Measurements from ENCODE around the gene EIF5A2. TPM values are rescaled to one million over a fixed set of nuclear protein-coding genes. Genes with fewer than 3 reads are reported as not detected.
A peak's percentile ranks its signal among the peaks of the same experiment; 100 is the strongest.

Gene EIF5A2
- total RNA-seq, 4 donors from 2014 or later: 0.57 to 5.0 (median 1.8) TPM

DNA sequence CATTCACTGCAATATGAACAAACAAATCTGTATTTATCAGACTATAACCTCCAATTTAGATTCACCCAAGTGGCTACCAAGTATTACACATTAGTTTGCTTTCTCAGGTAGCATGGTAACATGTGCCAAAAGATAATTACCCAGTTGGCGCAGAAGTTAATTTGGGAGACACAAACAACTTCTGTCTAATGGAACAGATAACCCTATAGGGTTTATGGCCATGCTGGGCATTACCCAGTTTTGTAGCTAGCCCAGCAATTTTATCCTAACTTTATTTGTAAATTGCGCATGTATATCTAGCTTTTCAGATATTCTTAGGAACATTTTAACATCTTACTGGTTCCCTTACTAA is 39.2 kb downstream of the EIF5A2 start:
- no peak for TF ChIP-seq CTCF (IDR thresholded peaks at IDR 0.05)
- no peak for TF ChIP-seq POLR2A (IDR thresholded peaks at IDR 0.05)
- peaks cover 0 to 29% (median 0%) of the 10 kb centered on the region in 3 donors for H3K36me3 ChIP-seq
- H3K4me1 ChIP-seq: peaks cover 0 to 23% (median 9%) of the 10 kb centered on the region in 4 donors
- DNase-seq: no peak
- no peaks in the 10 kb centered on the region for H3K27me3 ChIP-seq
- no peaks in the 10 kb centered on the region for H3K9me3 ChIP-seq
- peak overlapping the region; percentile 78 to 87 (median 87) for H3K27ac ChIP-seq
- H3K4me3 ChIP-seq: peak overlapping the region; percentile 53 to 71 (median 68)

GRCh38 chr3:170868577-170869238 is 39.7 kb downstream of the EIF5A2 start:
- Histone ChIP-seq H3K27me3 (no peaks in the 10 kb centered on the region), H3K9me3 (no peaks in the 10 kb centered on the region), H3K27ac (peak overlapping the region in 3 of 4 donors; percentile 78 to 87 (median 87)), H3K4me3 (peak overlapping the region; percentile 53 to 71 (median 68)), H3K36me3 (peaks cover 0 to 29% (median 0%) of the 10 kb centered on the region in 3 donors), H3K4me1 (peaks cover 0 to 23% (median 9%) of the 10 kb centered on the region in 4 donors)
- no peak for TF ChIP-seq POLR2A (IDR thresholded peaks at IDR 0.05)
- no peak for DNase-seq

GRCh38 chr3:170867143-170867937 is 41.1 kb downstream of the EIF5A2 start:
- Histone ChIP-seq H3K36me3 (peaks cover 0 to 29% (median 0%) of the 10 kb centered on the region in 3 donors), H3K4me1 (peaks cover 0 to 23% (median 9%) of the 10 kb centered on the region in 4 donors), H3K9me3 (no peaks in the 10 kb centered on the region), H3K27ac (peak overlapping the region in 1 of 4 donors; percentile 26), H3K4me3 (peak overlapping the region in 1 of 4 donors; percentile 7), H3K27me3 (no peaks in the 10 kb centered on the region)
- no peak for DNase-seq
- TF ChIP-seq POLR2A (IDR thresholded peaks at IDR 0.05) (no peak), CTCF (IDR thresholded peaks at IDR 0.05) (no peak)

GRCh38 chr3:170866499-170866898 is 41.9 kb downstream of the EIF5A2 start:
- peaks cover 0 to 23% (median 9%) of the 10 kb centered on the region in 4 donors for H3K4me1 ChIP-seq
- H3K9me3 ChIP-seq: no peaks in the 10 kb centered on the region
- no peaks in the 10 kb centered on the region for H3K27me3 ChIP-seq
- H3K36me3 ChIP-seq: peaks cover 0 to 29% (median 0%) of the 10 kb centered on the region in 3 donors
- no peak overlapping the region for H3K27ac ChIP-seq
- no peak overlapping the region for H3K4me3 ChIP-seq
- TF ChIP-seq POLR2A (IDR thresholded peaks at IDR 0.05) (no peak), CTCF (IDR thresholded peaks at IDR 0.05) (no peak)
- DNase-seq: no peak

GRCh38 chr3:170865209-170866094 is 43.0 kb downstream of the EIF5A2 start:
- TF ChIP-seq CTCF (IDR thresholded peaks at IDR 0.05) (no peak), POLR2A (IDR thresholded peaks at IDR 0.05) (no peak)
- Histone ChIP-seq H3K27ac (no peak overlapping the region), H3K4me3 (no peak overlapping the region)

More at GRCh38 chr3:170865209-170866094, 43.0 kb downstream of the EIF5A2 start:
- Histone ChIP-seq H3K9me3 (no peaks in the 10 kb centered on the region), H3K27me3 (no peaks in the 10 kb centered on the region), H3K4me1 (peaks cover 0 to 23% (median 9%) of the 10 kb centered on the region in 4 donors), H3K36me3 (peaks cover 0 to 29% (median 0%) of the 10 kb centered on the region in 3 donors)
- no peak for DNase-seq
